ENCODE data around the gene MYADML2. TPM values are rescaled to one million over a fixed set of nuclear protein-coding genes. Genes with fewer than 3 reads are reported as not detected.
A peak's percentile ranks its signal among the peaks of the same experiment; 100 is the strongest.

The MYADML2 gene
- total RNA-seq, 2 experiments from 2014 or later = not detected

- DNase-seq = no peak
- no peaks in the 10 kb centered on the region for H3K9me3 Mint-ChIP-seq (ENCODE audit: low read depth)
- no peak overlapping the region for H3K27ac Mint-ChIP-seq
- H3K27me3 Mint-ChIP-seq = no peaks in the 10 kb centered on the region
- H3K4me3 Mint-ChIP-seq = no peak overlapping the region
- peaks cover 15% of the 10 kb centered on the region for H3K36me3 Mint-ChIP-seq
- CTCF ChIA-PET = interaction anchor here (0.8 to 1.4 kb wide), 3 partner anchors 11 to 40 kb away, joined by 3 read pairs; no protein-coding TSS in a partner anchor
- ATAC-seq = no peak
- peaks cover 11% of the 10 kb centered on the region for H3K4me1 Mint-ChIP-seq
These were observed 37.8 kb downstream of the MYADML2 start for GRCh38 chr17:81909231-81909630.

GRCh38 chr17:81908793-81909192, 38.2 kb downstream of the MYADML2 start:
- Mint-ChIP-seq H3K4me3 (no peak overlapping the region), H3K27ac (no peak overlapping the region), H3K9me3 (ENCODE audit: low read depth) (no peaks in the 10 kb centered on the region), H3K27me3 (no peaks in the 10 kb centered on the region), H3K36me3 (peaks cover 14% of the 10 kb centered on the region), H3K4me1 (peaks cover 11% of the 10 kb centered on the region)
- CTCF ChIA-PET = interaction anchor here (0.8 kb wide), 1 partner anchor 19 kb away, joined by 3 read pairs; no protein-coding TSS in a partner anchor
- ATAC-seq = no peak
- DNase-seq = no peak

- H3K4me1 Mint-ChIP-seq = peaks cover 9% of the 10 kb centered on the region
- CTCF ChIA-PET = no interaction called here
- H3K36me3 Mint-ChIP-seq = peaks cover 5% of the 10 kb centered on the region
- H3K27ac Mint-ChIP-seq = no peak overlapping the region
- DNase-seq (no peak), ATAC-seq (no peak)
- no peaks in the 10 kb centered on the region for H3K9me3 Mint-ChIP-seq (ENCODE audit: low read depth)
- no peaks in the 10 kb centered on the region for H3K27me3 Mint-ChIP-seq
- H3K4me3 Mint-ChIP-seq = no peak overlapping the region
These were observed 39.6 kb downstream of the MYADML2 start for GRCh38 chr17:81907219-81908145.

GRCh38 chr17:81906476-81907218, 40.4 kb downstream of the MYADML2 start:
- ATAC-seq (no peak), DNase-seq (no peak)
- Mint-ChIP-seq H3K27ac (no peak overlapping the region), H3K9me3 (ENCODE audit: low read depth) (no peaks in the 10 kb centered on the region), H3K36me3 (peaks cover 1% of the 10 kb centered on the region), H3K27me3 (peaks cover under 1% of the 10 kb centered on the region), H3K4me3 (no peak overlapping the region), H3K4me1 (peaks cover 7% of the 10 kb centered on the region)
- CTCF ChIA-PET = interaction anchor here (1.0 kb wide), 1 partner anchor 13 kb away, joined by 3 read pairs; no protein-coding TSS in a partner anchor

GRCh38 chr17:81905993-81906392, 41.0 kb downstream of the MYADML2 start:
- no peak for ATAC-seq

GRCh38 chr17:81905424-81905875, 41.6 kb downstream of the MYADML2 start:
- no peak overlapping the region for H3K27ac Mint-ChIP-seq
- peaks cover 5% of the 10 kb centered on the region for H3K36me3 Mint-ChIP-seq
- H3K4me3 Mint-ChIP-seq = no peak overlapping the region
- DNase-seq = no peak
- ATAC-seq = no peak
- CTCF ChIA-PET = interaction anchor here (1.0 kb wide), 1 partner anchor 12 kb away, joined by 3 read pairs; no protein-coding TSS in a partner anchor
- H3K9me3 Mint-ChIP-seq (ENCODE audit: low read depth) = no peaks in the 10 kb centered on the region
- H3K27me3 Mint-ChIP-seq = peaks cover 10% of the 10 kb centered on the region
- H3K4me1 Mint-ChIP-seq = peaks cover 10% of the 10 kb centered on the region

More at GRCh38 chr17:81905993-81906392, 41.0 kb downstream of the MYADML2 start:
- CTCF ChIA-PET = interaction anchor here (1.0 kb wide), 1 partner anchor 12 kb away, joined by 3 read pairs; no protein-coding TSS in a partner anchor
- Mint-ChIP-seq H3K27ac (no peak overlapping the region), H3K4me3 (no peak overlapping the region), H3K36me3 (peaks cover 4% of the 10 kb centered on the region), H3K9me3 (ENCODE audit: low read depth) (no peaks in the 10 kb centered on the region), H3K27me3 (peaks cover 7% of the 10 kb centered on the region), H3K4me1 (peaks cover 10% of the 10 kb centered on the region)
- no peak for DNase-seq

- ATAC-seq (no peak), DNase-seq (no peak)
- H3K4me1 Mint-ChIP-seq = peaks cover 4% of the 10 kb centered on the region
- no peak overlapping the region for H3K27ac Mint-ChIP-seq
- no peaks in the 10 kb centered on the region for H3K9me3 Mint-ChIP-seq (ENCODE audit: low read depth)
- peaks cover 9% of the 10 kb centered on the region for H3K36me3 Mint-ChIP-seq
- H3K4me3 Mint-ChIP-seq = no peak overlapping the region
- CTCF ChIA-PET = no interaction called here
- H3K27me3 Mint-ChIP-seq = peaks cover 10% of the 10 kb centered on the region
These were observed 42.2 kb downstream of the MYADML2 start for GRCh38 chr17:81904600-81905423.

- Mint-ChIP-seq H3K4me3 (no peak overlapping the region), H3K9me3 (ENCODE audit: low read depth) (no peaks in the 10 kb centered on the region)
These were observed 43.0 kb downstream of the MYADML2 start for GRCh38 chr17:81903896-81904599.

GRCh38 chr17:81903415-81903831, 43.6 kb downstream of the MYADML2 start:
- Mint-ChIP-seq H3K9me3 (ENCODE audit: low read depth) (no peaks in the 10 kb centered on the region), H3K4me3 (no peak overlapping the region), H3K36me3 (peaks cover 10% of the 10 kb centered on the region), H3K4me1 (peaks cover 4% of the 10 kb centered on the region), H3K27ac (no peak overlapping the region), H3K27me3 (peaks cover 10% of the 10 kb centered on the region)
- no peak for ATAC-seq
- CTCF ChIA-PET = interaction anchor here (1.4 kb wide), 1 partner anchor 11 kb away, joined by 5 read pairs; the partner anchor contains the start of gene ANAPC11
- DNase-seq = no peak

More at GRCh38 chr17:81903896-81904599, 43.0 kb downstream of the MYADML2 start:
- Mint-ChIP-seq H3K4me1 (peaks cover 4% of the 10 kb centered on the region), H3K36me3 (peaks cover 10% of the 10 kb centered on the region), H3K27me3 (peaks cover 10% of the 10 kb centered on the region), H3K27ac (no peak overlapping the region)
- CTCF ChIA-PET = no interaction called here
- ATAC-seq = no peak
- DNase-seq = no peak

- H3K27me3 Mint-ChIP-seq = peaks cover 10% of the 10 kb centered on the region
- DNase-seq = no peak
- H3K36me3 Mint-ChIP-seq = peaks cover 10% of the 10 kb centered on the region
- no peak overlapping the region for H3K4me3 Mint-ChIP-seq
- peaks cover 4% of the 10 kb centered on the region for H3K4me1 Mint-ChIP-seq
- ATAC-seq = peak; percentile 43
- CTCF ChIA-PET = interaction anchor here (1.4 kb wide), 1 partner anchor 11 kb away, joined by 5 read pairs; the partner anchor contains the start of gene ANAPC11
- no peaks in the 10 kb centered on the region for H3K9me3 Mint-ChIP-seq (ENCODE audit: low read depth)
- H3K27ac Mint-ChIP-seq = no peak overlapping the region
These were observed 44.2 kb downstream of the MYADML2 start for GRCh38 chr17:81902653-81903414.

GRCh38 chr17:81902023-81902652, 44.9 kb downstream of the MYADML2 start, which contains the start of gene NPB:
TSS of gene NPB (plus strand) at chr17:81902238. CDS start at chr17:81902278, 40 bp downstream.
- peak; percentile 59 for ATAC-seq
- Mint-ChIP-seq H3K4me3 (no peak within 1 kb of the TSS), H3K4me1 (peaks cover 4% of the 10 kb centered on the region), H3K27ac (no peak within 1 kb of the TSS), H3K27me3 (peaks cover 10% of the 10 kb centered on the region), H3K36me3 (peaks cover 10% of the 10 kb centered on the region), H3K9me3 (ENCODE audit: low read depth) (no peaks in the 10 kb centered on the region)
- CTCF ChIA-PET = interaction anchor here (1.4 kb wide), 1 partner anchor 10 kb away, joined by 5 read pairs; the partner anchor contains the start of gene ANAPC11
- DNase-seq = no peak

Data from activated CD8-positive, alpha-beta memory T cell treated with anti-CD3 and anti-CD28 coated beads, Interleukin-2, amount 10 ng/mL, durations not matched to agents 7 days and 5 days (primary cell).